ENCODE data around the gene HOXA3. TPM values are rescaled to one million over a fixed set of nuclear protein-coding genes. Genes with fewer than 3 reads are reported as not detected.
A peak's percentile ranks its signal among the peaks of the same experiment; 100 is the strongest.

HOXA3 gene
- polyA plus RNA-seq, 1 donor from 2014 or later = not detected

- peak overlapping the region in 1 of 4 donors; percentile 25 for H3K4me3 Mint-ChIP-seq
- H3K9me3 Mint-ChIP-seq = no peaks in the 10 kb centered on the region
- H3K4me1 Mint-ChIP-seq = peaks cover 7 to 12% (median 9%) of the 10 kb centered on the region in 3 donors
- H3K27ac Mint-ChIP-seq = peak overlapping the region in 2 of 3 donors; percentile 48 to 78
- H3K27me3 Mint-ChIP-seq = peaks cover 40% of the 10 kb centered on the region
- no peaks in the 10 kb centered on the region for H3K36me3 Mint-ChIP-seq
Observed at GRCh38 chr7:27144781-27145164, 7.6 kb downstream of the HOXA3 start.

GRCh38 chr7:27143950-27144780 lies 8.2 kb downstream of the HOXA3 start:
- no peaks in the 10 kb centered on the region for H3K9me3 Mint-ChIP-seq
- no peaks in the 10 kb centered on the region for H3K36me3 Mint-ChIP-seq
- peaks cover 36% of the 10 kb centered on the region for H3K27me3 Mint-ChIP-seq
- H3K4me3 Mint-ChIP-seq = peak overlapping the region in 2 of 4 donors; percentile 25 to 83
- no peak overlapping the region for H3K27ac Mint-ChIP-seq
- peaks cover 7 to 12% (median 9%) of the 10 kb centered on the region in 3 donors for H3K4me1 Mint-ChIP-seq

- no peak within 1 kb of the TSS for H3K27ac Mint-ChIP-seq
- H3K27me3 Mint-ChIP-seq = peaks cover 28% of the 10 kb centered on the region
- no peaks in the 10 kb centered on the region for H3K9me3 Mint-ChIP-seq
- H3K4me1 Mint-ChIP-seq = peaks cover 4 to 9% (median 9%) of the 10 kb centered on the region in 3 donors
- peak within 1 kb of the TSS; percentile 63 to 83 (median 78) for H3K4me3 Mint-ChIP-seq
- H3K36me3 Mint-ChIP-seq = no peaks in the 10 kb centered on the region
Observed at GRCh38 chr7:27143023-27143949, 9.1 kb downstream of the HOXA3 start, which contains the start of gene HOXA5. HOXA5 (minus strand) TSS chr7:27143681; CDS start chr7:27143607, 74 bp downstream.

- H3K36me3 Mint-ChIP-seq = no peaks in the 10 kb centered on the region
- no peaks in the 10 kb centered on the region for H3K9me3 Mint-ChIP-seq
- H3K27ac Mint-ChIP-seq = no peak overlapping the region
- peak overlapping the region in 3 of 4 donors; percentile 39 to 82 (median 49) for H3K4me3 Mint-ChIP-seq
- H3K4me1 Mint-ChIP-seq = peaks cover 3 to 4% (median 4%) of the 10 kb centered on the region in 3 donors
- H3K27me3 Mint-ChIP-seq = peaks cover 23% of the 10 kb centered on the region
Observed at GRCh38 chr7:27142580-27143022, 9.8 kb downstream of the HOXA3 start.

- peaks cover 17% of the 10 kb centered on the region for H3K27me3 Mint-ChIP-seq
- H3K36me3 Mint-ChIP-seq = no peaks in the 10 kb centered on the region
- H3K9me3 Mint-ChIP-seq = no peaks in the 10 kb centered on the region
- H3K4me3 Mint-ChIP-seq = no peak overlapping the region
- H3K4me1 Mint-ChIP-seq = peaks cover 0 to 4% (median 3%) of the 10 kb centered on the region in 3 donors
- peak overlapping the region in 1 of 3 donors; percentile 9 for H3K27ac Mint-ChIP-seq
Observed at GRCh38 chr7:27141923-27142579, 10.3 kb downstream of the HOXA3 start.

GRCh38 chr7:27141137-27141922 lies 11.1 kb downstream of the HOXA3 start:
- H3K4me1 Mint-ChIP-seq = peaks cover 0 to 2% (median under 1%) of the 10 kb centered on the region in 3 donors
- H3K9me3 Mint-ChIP-seq = no peaks in the 10 kb centered on the region
- no peaks in the 10 kb centered on the region for H3K36me3 Mint-ChIP-seq
- peaks cover 10% of the 10 kb centered on the region for H3K27me3 Mint-ChIP-seq
- H3K4me3 Mint-ChIP-seq = peak overlapping the region in 1 of 4 donors; percentile 12
- H3K27ac Mint-ChIP-seq = peak overlapping the region in 1 of 3 donors; percentile 9

GRCh38 chr7:27140126-27140857 lies 12.1 kb downstream of the HOXA3 start:
- H3K4me3 Mint-ChIP-seq = no peak overlapping the region
- peaks cover 13% of the 10 kb centered on the region for H3K27me3 Mint-ChIP-seq
- no peaks in the 10 kb centered on the region for H3K9me3 Mint-ChIP-seq
- H3K4me1 Mint-ChIP-seq = peaks cover 0 to 2% (median 0%) of the 10 kb centered on the region in 3 donors
- H3K27ac Mint-ChIP-seq = no peak overlapping the region
- H3K36me3 Mint-ChIP-seq = no peaks in the 10 kb centered on the region

GRCh38 chr7:27139334-27140125 lies 12.9 kb downstream of the HOXA3 start:
- H3K27me3 Mint-ChIP-seq = peaks cover 18% of the 10 kb centered on the region
- no peaks in the 10 kb centered on the region for H3K9me3 Mint-ChIP-seq

GRCh38 chr7:27138985-27139333 lies 13.4 kb downstream of the HOXA3 start:
- Mint-ChIP-seq H3K4me3 (no peak overlapping the region), H3K9me3 (no peaks in the 10 kb centered on the region), H3K27ac (no peak overlapping the region), H3K36me3 (no peaks in the 10 kb centered on the region), H3K27me3 (peaks cover 22% of the 10 kb centered on the region), H3K4me1 (peaks cover 0 to 5% (median 2%) of the 10 kb centered on the region in 3 donors)

More at GRCh38 chr7:27139334-27140125, 12.9 kb downstream of the HOXA3 start:
- H3K4me3 Mint-ChIP-seq = no peak overlapping the region
- H3K36me3 Mint-ChIP-seq = no peaks in the 10 kb centered on the region
- no peak overlapping the region for H3K27ac Mint-ChIP-seq
- H3K4me1 Mint-ChIP-seq = peaks cover 0 to 5% (median 2%) of the 10 kb centered on the region in 3 donors

GRCh38 chr7:27138472-27138871 lies 13.9 kb downstream of the HOXA3 start:
- Mint-ChIP-seq H3K36me3 (no peaks in the 10 kb centered on the region), H3K4me3 (no peak overlapping the region), H3K27ac (no peak overlapping the region), H3K9me3 (no peaks in the 10 kb centered on the region), H3K4me1 (peaks cover 0 to 5% (median 2%) of the 10 kb centered on the region in 3 donors), H3K27me3 (peaks cover 25% of the 10 kb centered on the region)

GRCh38 chr7:27137640-27138315 lies 14.6 kb downstream of the HOXA3 start:
- Mint-ChIP-seq H3K9me3 (no peaks in the 10 kb centered on the region), H3K36me3 (no peaks in the 10 kb centered on the region), H3K4me1 (peaks cover 0 to 5% (median 2%) of the 10 kb centered on the region in 3 donors), H3K27ac (no peak overlapping the region), H3K4me3 (no peak overlapping the region), H3K27me3 (peaks cover 29% of the 10 kb centered on the region)

- Mint-ChIP-seq H3K27me3 (peaks cover 33% of the 10 kb centered on the region), H3K4me3 (no peak overlapping the region), H3K4me1 (peaks cover 0 to 5% (median 2%) of the 10 kb centered on the region in 3 donors), H3K27ac (peak overlapping the region in 1 of 3 donors; percentile 16), H3K36me3 (no peaks in the 10 kb centered on the region), H3K9me3 (no peaks in the 10 kb centered on the region)
Observed at GRCh38 chr7:27134392-27134791, 18.0 kb downstream of the HOXA3 start.
